Skeletal muscle tissue (tissue), 4 donors: ENCODE measurements around the gene CLIC6. TPM values are rescaled to one million over a fixed set of nuclear protein-coding genes. Genes with fewer than 3 reads are reported as not detected.

ENCODE experiments used
- H3K27ac ChIP-seq: one replicate; pipeline ENCODE4 v1.7.0; 2013; ENCODE audit warnings: mild to moderate bottlenecking, low read depth, low read length, inconsistent platforms
- H3K27me3 ChIP-seq, 3 donors: one replicate each; pipeline ENCODE4 v1.7.0; 2013; ENCODE audit warnings: low read length in 3 of 3; ENCODE audit not compliant: control insufficient read depth in 3 of 3, insufficient read depth in 3 of 3
- H3K36me3 ChIP-seq, 3 donors: one replicate each; pipeline ENCODE4 v1.7.0; 2013; ENCODE audit warnings: low read length in 3 of 3; ENCODE audit not compliant: control insufficient read depth in 3 of 3, insufficient read depth in 3 of 3
- H3K4me1 ChIP-seq, 3 donors: one replicate each; pipeline ENCODE4 v1.7.0; 2013; ENCODE audit warnings: low read length in 3 of 3, mild to moderate bottlenecking in 3 of 3; ENCODE audit not compliant: control insufficient read depth in 3 of 3, insufficient read depth in 3 of 3
- H3K4me3 ChIP-seq, 3 donors: one replicate each; pipeline ENCODE4 v1.7.0; 2013; ENCODE audit warnings: low read length in 3 of 3
- H3K9ac ChIP-seq, 3 donors: one replicate each; pipeline ENCODE4 v1.7.0; 2013; ENCODE audit warnings: low read length in 3 of 3, mild to moderate bottlenecking in 3 of 3, moderate library complexity in 2 of 3, low read depth in 1 of 3
- H3K9me3 ChIP-seq, 3 donors: one replicate each; pipeline ENCODE4 v1.7.0; 2013; ENCODE audit warnings: low read length in 3 of 3; ENCODE audit not compliant: control insufficient read depth in 3 of 3
- total RNA-seq: library from RNA; depleted of rRNA; stranded (reverse); fragments of >200 nt; gene quantifications from one replicate; pipeline ENCODE4 v1.2.3, GENCODE V29; 2014
- donor health status: Osteomylitis.

Gene CLIC6
- total RNA-seq, 1 donor from 2014 or later = under 0.01 TPM

DNA sequence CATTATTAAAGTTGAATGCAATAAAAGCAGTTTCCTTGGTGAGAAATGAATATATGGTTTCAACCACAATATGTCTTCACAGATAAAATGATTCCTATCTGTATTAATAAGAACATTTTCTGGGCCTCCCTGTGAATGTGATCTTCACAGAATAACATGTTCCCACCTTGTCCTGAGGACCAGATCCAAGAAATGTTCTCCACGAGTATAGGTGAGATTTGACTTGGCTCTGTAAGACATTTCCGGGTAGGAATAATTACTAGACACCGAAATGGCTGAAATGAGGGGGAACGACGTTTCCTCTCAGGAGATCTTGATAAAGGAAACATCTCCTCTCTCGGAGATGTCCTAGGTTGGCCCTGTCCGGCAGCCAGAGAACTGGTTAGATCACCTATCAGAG is 61.4 kb downstream of the CLIC6 start:
- Histone ChIP-seq H3K27ac (no peak overlapping the region), H3K4me3 (no peak overlapping the region), H3K4me1 (peaks cover 6 to 13% (median 7%) of the 10 kb centered on the region in 3 donors), H3K9me3 (no peaks in the 10 kb centered on the region), H3K9ac (no peak overlapping the region), H3K27me3 (peaks cover 0 to 2% (median 0%) of the 10 kb centered on the region in 3 donors), H3K36me3 (no peaks in the 10 kb centered on the region)

DNA sequence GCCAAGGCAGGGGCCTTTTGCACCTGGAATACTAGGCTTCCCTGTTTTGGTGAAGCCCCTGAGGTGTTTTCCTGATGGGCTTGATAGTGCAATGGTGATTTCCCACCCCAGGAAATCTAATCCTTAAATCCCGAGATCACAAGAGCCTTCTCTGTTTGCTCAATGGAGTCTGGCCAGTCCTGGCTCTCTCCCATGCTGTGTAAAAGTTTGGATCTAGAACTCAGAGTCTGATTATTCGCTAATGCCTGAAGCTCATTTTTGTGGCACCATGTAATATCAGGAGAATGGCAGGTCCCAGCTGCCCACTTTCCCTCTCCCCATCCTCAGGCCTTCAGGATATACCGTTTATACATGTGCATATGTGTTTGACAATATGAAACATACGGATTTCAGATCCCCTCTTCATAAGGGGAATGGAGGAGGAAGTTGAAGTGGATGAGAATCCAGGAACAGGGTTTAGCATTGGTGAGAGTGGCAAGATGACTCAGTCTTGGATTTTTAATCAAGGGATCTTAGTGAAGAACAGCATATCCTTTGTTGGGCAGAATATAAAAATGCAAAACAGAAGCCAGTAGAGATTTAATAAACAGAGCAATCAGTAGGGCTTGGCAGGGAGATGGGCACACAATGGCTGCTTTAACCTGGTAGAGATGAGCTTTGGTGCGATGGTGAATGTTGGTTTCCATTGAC is 62.1 kb downstream of the CLIC6 start:
- H3K9me3 ChIP-seq = no peaks in the 10 kb centered on the region
- no peak overlapping the region for H3K9ac ChIP-seq
- H3K4me1 ChIP-seq = peaks cover 7 to 19% (median 9%) of the 10 kb centered on the region in 3 donors
- H3K36me3 ChIP-seq = no peaks in the 10 kb centered on the region
- no peak overlapping the region for H3K4me3 ChIP-seq
- H3K27ac ChIP-seq = no peak overlapping the region
- peaks cover 0 to 2% (median 0%) of the 10 kb centered on the region in 3 donors for H3K27me3 ChIP-seq

DNA sequence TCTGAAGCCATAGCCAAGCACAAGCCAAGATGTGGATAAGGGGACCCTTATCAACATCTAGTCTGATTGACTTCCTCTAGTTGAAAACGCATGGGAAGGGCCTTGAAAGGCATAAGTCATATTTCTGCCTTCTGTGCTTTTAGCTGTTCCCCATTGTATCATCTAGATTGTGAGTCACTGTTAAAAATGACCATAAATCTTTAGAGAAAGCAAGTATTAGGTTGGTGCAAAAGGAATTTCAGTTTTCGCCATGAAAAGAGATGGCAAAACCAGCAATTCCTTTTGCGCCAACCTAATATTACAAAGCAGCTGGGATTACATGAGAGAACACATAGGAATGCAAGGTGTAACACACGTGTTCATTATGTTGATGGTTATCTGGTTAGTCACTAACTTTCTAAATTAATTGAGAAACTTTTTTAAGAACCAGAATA is 63.6 kb downstream of the CLIC6 start:
- no peaks in the 10 kb centered on the region for H3K36me3 ChIP-seq
- no peak overlapping the region for H3K9ac ChIP-seq
- H3K4me3 ChIP-seq = no peak overlapping the region
- H3K9me3 ChIP-seq = no peaks in the 10 kb centered on the region
- no peaks in the 10 kb centered on the region for H3K27me3 ChIP-seq
- peaks cover 13 to 32% (median 15%) of the 10 kb centered on the region in 3 donors for H3K4me1 ChIP-seq
- no peak overlapping the region for H3K27ac ChIP-seq

DNA sequence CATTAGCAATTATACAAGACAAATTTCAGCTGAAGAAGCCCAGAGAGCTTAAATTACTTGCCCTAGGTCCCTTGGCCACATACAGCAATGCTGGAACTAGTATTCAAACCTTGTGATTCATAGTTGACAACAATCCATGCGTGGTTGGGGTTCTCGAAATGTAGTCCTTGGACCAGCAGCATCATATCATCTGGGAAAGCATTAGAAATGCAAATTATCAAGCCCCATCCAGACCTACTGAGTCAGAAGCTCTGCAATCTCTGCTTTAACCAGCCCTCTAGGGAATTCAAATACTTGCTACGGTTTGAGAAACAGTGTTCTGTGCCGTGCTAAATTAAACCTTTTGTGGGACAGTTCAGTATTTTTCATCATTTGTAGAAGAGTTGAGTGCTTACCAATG is 65.1 kb downstream of the CLIC6 start:
- Histone ChIP-seq H3K4me3 (no peak overlapping the region), H3K4me1 (peaks cover 13 to 36% (median 18%) of the 10 kb centered on the region in 3 donors), H3K9me3 (no peaks in the 10 kb centered on the region), H3K36me3 (no peaks in the 10 kb centered on the region), H3K9ac (no peak overlapping the region), H3K27me3 (no peaks in the 10 kb centered on the region), H3K27ac (peak overlapping the region; percentile 77)

DNA sequence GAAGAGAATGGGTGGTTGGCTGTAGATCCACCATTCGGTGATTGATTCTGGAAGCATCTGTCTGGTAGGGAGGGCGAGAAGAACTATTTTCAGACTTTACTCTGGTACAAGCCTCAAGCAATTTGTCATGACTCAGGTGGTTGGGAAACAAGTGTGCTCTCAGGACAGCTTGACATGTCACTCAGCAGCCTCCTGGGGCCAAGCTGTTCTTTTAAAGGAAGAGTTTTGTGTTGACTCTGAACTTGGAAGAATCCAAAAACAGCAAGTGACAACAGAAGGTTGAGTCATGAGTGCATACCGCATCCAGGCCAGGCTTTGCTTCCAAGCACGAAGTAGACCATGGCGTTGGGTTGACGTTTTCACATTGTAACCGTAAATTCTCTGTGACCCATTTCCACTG is 65.9 kb downstream of the CLIC6 start:
- Histone ChIP-seq H3K4me3 (no peak overlapping the region), H3K4me1 (peaks cover 13 to 36% (median 18%) of the 10 kb centered on the region in 3 donors), H3K27ac (peak overlapping the region; percentile 77), H3K27me3 (no peaks in the 10 kb centered on the region), H3K9me3 (no peaks in the 10 kb centered on the region), H3K36me3 (no peaks in the 10 kb centered on the region), H3K9ac (no peak overlapping the region)

DNA sequence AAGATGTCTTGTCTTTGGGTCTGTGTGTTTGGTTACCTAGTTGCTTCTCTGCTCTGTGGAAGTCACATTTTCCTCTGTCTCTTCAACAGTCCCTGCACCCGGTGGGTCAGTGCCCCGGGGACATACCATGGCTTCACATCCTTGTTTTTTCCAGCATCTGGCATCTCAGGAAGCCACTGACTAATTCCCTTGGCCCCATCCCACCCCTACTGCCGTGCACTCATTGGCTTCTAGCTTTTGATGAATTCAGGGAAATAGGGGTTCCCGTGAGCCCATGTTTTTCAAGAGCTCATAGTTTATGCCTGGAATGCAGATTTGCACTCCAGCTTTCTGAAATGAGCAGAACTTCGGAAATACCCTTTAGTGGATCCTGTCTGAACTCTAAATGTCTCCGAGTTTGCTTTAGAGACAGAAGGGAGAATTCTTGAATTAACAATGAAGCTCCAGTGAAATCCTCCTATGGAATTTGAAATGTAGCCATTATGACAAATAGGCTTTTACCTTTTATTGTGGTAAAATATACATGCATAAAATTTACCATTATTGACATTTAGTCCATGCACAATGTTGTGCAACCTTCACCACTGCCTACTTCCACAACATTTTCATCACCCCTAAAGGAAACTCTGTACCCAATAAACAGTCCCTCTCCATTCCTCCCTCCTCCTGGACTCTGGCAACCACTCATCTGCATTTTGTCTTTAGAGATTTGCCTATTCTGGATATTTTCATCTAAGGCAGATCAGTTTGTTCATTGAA is 67.5 kb downstream of the CLIC6 start:
- H3K4me3 ChIP-seq = no peak overlapping the region
- no peaks in the 10 kb centered on the region for H3K27me3 ChIP-seq
- no peak overlapping the region for H3K9ac ChIP-seq
- H3K4me1 ChIP-seq = peaks cover 13 to 36% (median 18%) of the 10 kb centered on the region in 3 donors
- H3K27ac ChIP-seq = peak overlapping the region; percentile 34
- no peaks in the 10 kb centered on the region for H3K9me3 ChIP-seq
- H3K36me3 ChIP-seq = no peaks in the 10 kb centered on the region

DNA sequence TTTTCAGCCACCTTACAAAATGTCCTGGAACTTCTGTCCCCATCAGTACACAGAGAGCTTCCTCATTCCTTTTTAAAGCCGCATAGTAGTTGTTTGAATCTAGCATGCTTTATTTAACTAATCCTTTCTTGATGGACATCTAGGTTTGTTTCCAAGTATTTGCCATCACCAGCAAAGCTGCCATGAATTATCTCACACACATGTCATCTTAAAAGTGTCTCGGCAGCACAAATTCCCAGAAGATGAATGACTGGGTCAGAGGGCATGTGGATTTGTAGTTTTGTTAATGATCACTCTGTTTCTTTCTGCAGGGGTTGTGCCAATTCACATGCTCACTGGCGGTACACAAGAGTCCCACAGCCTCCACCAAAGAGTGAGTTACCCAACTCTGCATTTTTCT is 68.3 kb downstream of the CLIC6 start:
- H3K27ac ChIP-seq = peak overlapping the region; percentile 34
- no peaks in the 10 kb centered on the region for H3K9me3 ChIP-seq
- H3K27me3 ChIP-seq = no peaks in the 10 kb centered on the region
- H3K9ac ChIP-seq = no peak overlapping the region
- peaks cover 13 to 36% (median 18%) of the 10 kb centered on the region in 3 donors for H3K4me1 ChIP-seq
- H3K4me3 ChIP-seq = no peak overlapping the region
- no peaks in the 10 kb centered on the region for H3K36me3 ChIP-seq

DNA sequence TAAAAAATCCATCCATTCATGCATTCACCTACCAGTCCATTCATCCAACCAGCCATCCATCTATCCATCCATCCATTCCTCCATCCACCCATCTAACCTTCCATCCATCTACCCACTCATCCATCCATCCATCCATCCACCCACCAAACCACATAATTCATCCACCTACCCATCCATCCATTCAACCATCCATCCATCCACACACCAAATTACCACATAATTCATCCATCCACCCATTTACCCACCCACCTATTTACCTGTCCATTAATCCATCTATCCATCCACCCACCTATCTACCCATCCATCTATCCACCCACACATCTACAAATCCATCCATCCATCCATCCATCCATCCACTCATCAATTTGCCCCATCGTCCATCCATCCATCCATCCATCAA is 71.4 kb downstream of the CLIC6 start:
- H3K27ac ChIP-seq = no peak overlapping the region
- no peaks in the 10 kb centered on the region for H3K27me3 ChIP-seq
- no peaks in the 10 kb centered on the region for H3K36me3 ChIP-seq
- H3K4me1 ChIP-seq = peaks cover 18 to 40% (median 22%) of the 10 kb centered on the region in 3 donors
- H3K4me3 ChIP-seq = no peak overlapping the region
- H3K9me3 ChIP-seq = no peaks in the 10 kb centered on the region
- no peak overlapping the region for H3K9ac ChIP-seq

DNA sequence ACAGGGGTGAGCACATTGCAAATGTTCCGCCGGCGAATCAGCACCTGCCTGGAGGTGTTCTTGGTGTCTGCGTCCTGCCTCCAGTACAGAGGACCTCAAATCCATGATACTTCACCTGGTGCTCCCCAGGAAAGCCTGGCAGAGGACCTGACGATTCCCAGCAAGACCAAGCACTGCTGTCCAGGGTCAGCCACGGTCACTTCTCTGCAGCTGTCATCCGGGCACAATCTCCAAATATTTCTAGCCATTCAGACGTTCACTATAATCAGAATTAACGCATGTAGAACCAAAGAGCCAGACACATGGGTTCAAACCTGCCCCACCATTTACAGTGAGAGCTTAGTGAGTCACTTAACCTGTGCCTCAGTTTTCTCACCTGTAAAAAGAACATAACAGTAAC is 74.5 kb downstream of the CLIC6 start:
- Histone ChIP-seq H3K36me3 (no peaks in the 10 kb centered on the region), H3K9ac (no peak overlapping the region), H3K27me3 (no peaks in the 10 kb centered on the region), H3K4me1 (peaks cover 13 to 20% (median 15%) of the 10 kb centered on the region in 3 donors), H3K27ac (peak overlapping the region; percentile 36), H3K4me3 (no peak overlapping the region), H3K9me3 (no peaks in the 10 kb centered on the region)

DNA sequence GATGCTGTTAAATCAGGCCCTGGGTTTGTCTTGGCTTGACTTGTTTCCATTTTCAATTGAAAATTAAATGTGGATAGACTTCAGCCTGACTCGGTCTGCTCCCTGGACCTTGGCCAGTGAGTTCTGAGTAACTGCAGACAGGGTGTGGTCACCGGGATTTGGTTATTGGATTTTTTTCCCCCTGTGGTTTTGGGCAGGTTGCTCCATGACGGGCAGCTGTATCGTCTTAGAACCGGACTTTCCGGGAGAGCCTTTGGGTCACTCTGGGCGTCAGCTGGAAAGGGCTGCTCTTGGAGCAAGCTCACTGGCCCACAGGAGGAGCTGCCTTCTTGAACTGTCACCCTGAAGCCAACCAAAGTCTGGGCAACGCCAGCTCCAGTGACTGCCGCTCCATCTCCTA is 75.0 kb downstream of the CLIC6 start:
- Histone ChIP-seq H3K36me3 (no peaks in the 10 kb centered on the region), H3K9ac (no peak overlapping the region), H3K4me3 (no peak overlapping the region), H3K27ac (peak overlapping the region; percentile 39), H3K9me3 (no peaks in the 10 kb centered on the region), H3K4me1 (peaks cover 13 to 20% (median 15%) of the 10 kb centered on the region in 3 donors), H3K27me3 (no peaks in the 10 kb centered on the region)
